DND-41 (cell line): ENCODE data around the gene B4GALT5.

Source experiments
- EZH2 ChIP-seq: IDR thresholded peaks from 3 replicates; pipeline ENCODE4 v1.6.1; 2012; ENCODE audit warnings: borderline replicate concordance, low read depth, mild to moderate bottlenecking, moderate library complexity, low read length, inconsistent platforms; ENCODE audit not compliant: severe bottlenecking
- TF ChIP-seq, protein P1 (sequence below): IDR thresholded peaks from 2 replicates; pipeline ENCODE4 v1.5.1; 2012; ENCODE audit warnings: borderline replicate concordance, low read length, moderate library complexity, mild to moderate bottlenecking; ENCODE audit not compliant: poor library complexity, severe bottlenecking; ENCODE audit errors: extremely low read depth

DNA sequence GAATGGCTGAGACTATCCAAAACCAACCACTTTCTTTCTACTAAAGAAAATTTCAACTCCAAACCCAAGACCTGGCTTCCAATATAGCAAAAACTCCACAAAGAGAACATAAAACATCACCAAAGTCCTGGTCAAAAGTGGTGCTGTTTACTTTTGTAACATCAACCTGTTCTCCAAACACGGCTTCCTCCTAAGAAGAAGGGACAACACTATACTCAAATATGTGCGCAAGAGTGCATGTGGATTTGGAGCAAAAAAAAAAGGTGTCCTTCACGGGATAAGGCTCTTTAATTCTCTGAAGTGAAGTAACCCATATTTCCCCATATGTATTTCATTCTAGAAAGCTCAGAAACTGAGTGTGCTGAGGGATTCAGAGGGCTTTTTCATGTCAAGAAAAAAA, 6.6 kb downstream of the B4GALT5 start:
- TF ChIP-seq, protein P1, sequence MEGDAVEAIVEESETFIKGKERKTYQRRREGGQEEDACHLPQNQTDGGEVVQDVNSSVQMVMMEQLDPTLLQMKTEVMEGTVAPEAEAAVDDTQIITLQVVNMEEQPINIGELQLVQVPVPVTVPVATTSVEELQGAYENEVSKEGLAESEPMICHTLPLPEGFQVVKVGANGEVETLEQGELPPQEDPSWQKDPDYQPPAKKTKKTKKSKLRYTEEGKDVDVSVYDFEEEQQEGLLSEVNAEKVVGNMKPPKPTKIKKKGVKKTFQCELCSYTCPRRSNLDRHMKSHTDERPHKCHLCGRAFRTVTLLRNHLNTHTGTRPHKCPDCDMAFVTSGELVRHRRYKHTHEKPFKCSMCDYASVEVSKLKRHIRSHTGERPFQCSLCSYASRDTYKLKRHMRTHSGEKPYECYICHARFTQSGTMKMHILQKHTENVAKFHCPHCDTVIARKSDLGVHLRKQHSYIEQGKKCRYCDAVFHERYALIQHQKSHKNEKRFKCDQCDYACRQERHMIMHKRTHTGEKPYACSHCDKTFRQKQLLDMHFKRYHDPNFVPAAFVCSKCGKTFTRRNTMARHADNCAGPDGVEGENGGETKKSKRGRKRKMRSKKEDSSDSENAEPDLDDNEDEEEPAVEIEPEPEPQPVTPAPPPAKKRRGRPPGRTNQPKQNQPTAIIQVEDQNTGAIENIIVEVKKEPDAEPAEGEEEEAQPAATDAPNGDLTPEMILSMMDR = no peak
- TF ChIP-seq EZH2 = no peak
